ENCODE data around the gene POTEB3. TPM values are rescaled to one million over a fixed set of nuclear protein-coding genes. Genes with fewer than 3 reads are reported as not detected.
"Not testable (repeated sequence)": the region's sequence is repeated elsewhere in the genome, so short reads cannot be mapped to it uniquely, and the experiment has no call there.

POTEB3 gene
- total and polyA plus RNA-seq, 9 of the 15 experiments (the other 6 are each of a cell fraction or from before 2014, with no cell fraction given), result not detected

DNA sequence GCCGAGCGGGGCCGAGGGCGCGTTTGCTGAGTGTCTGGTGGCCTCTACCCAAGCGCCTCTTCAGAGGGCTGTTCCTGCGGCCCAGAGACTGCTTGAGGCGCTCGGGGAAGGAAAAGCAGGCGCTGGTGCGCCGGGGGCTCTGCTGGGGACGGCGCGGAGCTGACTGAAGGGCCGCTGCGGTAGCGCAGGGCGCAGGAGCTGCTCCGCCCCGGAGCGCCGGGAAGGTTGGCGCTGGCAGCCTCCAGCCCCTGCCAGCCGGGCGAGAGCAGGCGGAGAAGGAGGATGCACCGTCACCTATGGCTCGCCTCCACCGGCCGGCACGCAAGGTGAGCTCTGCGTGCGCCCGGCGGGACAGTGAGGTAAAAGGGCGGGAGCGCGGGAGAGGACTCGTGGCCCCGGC is 11.2 kb upstream of the POTEB3 start:
- DNase-seq (ENCODE audit: extremely low read depth in 1 of 4, low spot score in 3 of 4); H4K20me1 ChIP-seq (replicated peaks; ENCODE audit: control insufficient read depth, insufficient read depth, low read length); H3K9me3 ChIP-seq (replicated peaks; ENCODE audit: control insufficient read depth, insufficient read depth, low read depth, low read length); H3K4me3 ChIP-seq; intact Hi-C loops (cut with micrococcal nuclease); CTCF ChIA-PET (ENCODE audit: low intra/inter-chr PET ratio); H3K4me2 ChIP-seq (ENCODE audit: insufficient read depth, low read length); BruUV-seq (replicated peaks); FAIRE-seq; H3K27me3 ChIP-seq (ENCODE audit: control insufficient read depth in 2 of 2, insufficient read depth in 2 of 2, low read length in 2 of 2); H3K9ac ChIP-seq (ENCODE audit: insufficient read depth in 1 of 2, low read depth in 2 of 2, low read length in 2 of 2); H2AFZ ChIP-seq (ENCODE audit: low read depth, low read length); H3K9me1 ChIP-seq (ENCODE audit: control insufficient read depth, insufficient read depth, low read length); ATAC-seq; in situ Hi-C loops (cut with MboI); H3K79me2 ChIP-seq (ENCODE audit: control insufficient read depth, insufficient read depth, low read length); H3K36me3 ChIP-seq (ENCODE audit: control insufficient read depth, insufficient read depth, low read length); H3K4me1 ChIP-seq (replicated peaks in 1 of 2; ENCODE audit: control insufficient read depth in 2 of 2, insufficient read depth in 2 of 2, low read length in 2 of 2); H3K27ac ChIP-seq (ENCODE audit: extremely low read depth, low read depth, low read length); POLR2A ChIA-PET: not testable (repeated sequence)
- WGBS (ENCODE audit: insufficient coverage, low coverage, missing lambda C conversion rate), result no CpG with 5 or more reads among the region's 41 CpGs

GRCh38 chr15:21407366-21407765 is 32.9 kb downstream of the POTEB3 start:
- in situ Hi-C loops (cut with MboI); BruUV-seq (replicated peaks); H2AFZ ChIP-seq (ENCODE audit: low read depth, low read length); H3K4me2 ChIP-seq (ENCODE audit: insufficient read depth, low read length); H3K9ac ChIP-seq (ENCODE audit: insufficient read depth in 1 of 2, low read depth in 2 of 2, low read length in 2 of 2); CTCF ChIA-PET (ENCODE audit: low intra/inter-chr PET ratio); H4K20me1 ChIP-seq (replicated peaks; ENCODE audit: control insufficient read depth, insufficient read depth, low read length); intact Hi-C loops (cut with micrococcal nuclease); H3K9me3 ChIP-seq (replicated peaks; ENCODE audit: control insufficient read depth, insufficient read depth, low read depth, low read length); H3K79me2 ChIP-seq (ENCODE audit: control insufficient read depth, insufficient read depth, low read length); H3K36me3 ChIP-seq (ENCODE audit: control insufficient read depth, insufficient read depth, low read length); FAIRE-seq; POLR2A ChIA-PET; H3K4me1 ChIP-seq (replicated peaks in 1 of 2; ENCODE audit: control insufficient read depth in 2 of 2, insufficient read depth in 2 of 2, low read length in 2 of 2); H3K4me3 ChIP-seq; DNase-seq (ENCODE audit: extremely low read depth in 1 of 4, low spot score in 3 of 4); H3K9me1 ChIP-seq (ENCODE audit: control insufficient read depth, insufficient read depth, low read length); ATAC-seq; H3K27ac ChIP-seq (ENCODE audit: extremely low read depth, low read depth, low read length); H3K27me3 ChIP-seq (ENCODE audit: control insufficient read depth in 2 of 2, insufficient read depth in 2 of 2, low read length in 2 of 2): not testable (repeated sequence)
- 0% methylated on average over 1 of the region's 4 CpGs for WGBS (ENCODE audit: insufficient coverage, low coverage, missing lambda C conversion rate)

DNA sequence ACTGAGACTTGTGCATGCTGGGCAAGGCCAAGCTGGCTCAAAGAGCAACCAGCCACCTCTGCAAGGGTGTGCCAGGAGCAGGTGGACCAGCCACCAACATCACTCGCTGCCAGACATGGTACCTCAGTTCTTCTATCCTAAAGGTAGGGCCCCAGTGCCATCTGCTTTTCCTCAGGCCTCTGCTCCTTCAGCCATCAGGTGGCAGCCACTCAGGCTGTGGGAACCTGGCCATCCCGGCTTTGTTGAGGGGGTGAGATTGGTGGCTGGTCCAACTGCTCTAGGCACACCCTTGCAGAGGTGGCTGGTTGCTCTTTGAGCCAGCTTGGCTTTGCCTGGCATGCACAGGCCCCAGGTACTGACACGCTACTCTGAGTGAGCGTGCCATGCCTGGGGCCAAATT is 38.8 kb downstream of the POTEB3 start:
- H3K79me2 ChIP-seq (ENCODE audit: control insufficient read depth, insufficient read depth, low read length); H3K9ac ChIP-seq (ENCODE audit: insufficient read depth in 1 of 2, low read depth in 2 of 2, low read length in 2 of 2); H3K4me3 ChIP-seq; H3K9me3 ChIP-seq (replicated peaks; ENCODE audit: control insufficient read depth, insufficient read depth, low read depth, low read length); BruUV-seq (replicated peaks); CTCF ChIA-PET (ENCODE audit: low intra/inter-chr PET ratio); H3K4me2 ChIP-seq (ENCODE audit: insufficient read depth, low read length); H3K27ac ChIP-seq (ENCODE audit: extremely low read depth, low read depth, low read length); H2AFZ ChIP-seq (ENCODE audit: low read depth, low read length); in situ Hi-C loops (cut with MboI); H3K27me3 ChIP-seq (ENCODE audit: control insufficient read depth in 2 of 2, insufficient read depth in 2 of 2, low read length in 2 of 2); intact Hi-C loops (cut with micrococcal nuclease); POLR2A ChIA-PET; ATAC-seq; FAIRE-seq; H3K36me3 ChIP-seq (ENCODE audit: control insufficient read depth, insufficient read depth, low read length); DNase-seq (ENCODE audit: extremely low read depth in 1 of 4, low spot score in 3 of 4); H4K20me1 ChIP-seq (replicated peaks; ENCODE audit: control insufficient read depth, insufficient read depth, low read length); H3K4me1 ChIP-seq (replicated peaks in 1 of 2; ENCODE audit: control insufficient read depth in 2 of 2, insufficient read depth in 2 of 2, low read length in 2 of 2); H3K9me1 ChIP-seq (ENCODE audit: control insufficient read depth, insufficient read depth, low read length): not testable (repeated sequence)
- 0% methylated on average over 2 of the region's 4 CpGs for WGBS (ENCODE audit: insufficient coverage, low coverage, missing lambda C conversion rate)

GRCh38 chr15:21399111-21399510 is 41.2 kb downstream of the POTEB3 start:
- 0% methylated on average over 1 of the region's 4 CpGs for WGBS (ENCODE audit: insufficient coverage, low coverage, missing lambda C conversion rate)
- H3K9ac ChIP-seq (ENCODE audit: insufficient read depth in 1 of 2, low read depth in 2 of 2, low read length in 2 of 2); H3K79me2 ChIP-seq (ENCODE audit: control insufficient read depth, insufficient read depth, low read length); ATAC-seq; H3K9me1 ChIP-seq (ENCODE audit: control insufficient read depth, insufficient read depth, low read length); FAIRE-seq; DNase-seq (ENCODE audit: extremely low read depth in 1 of 4, low spot score in 3 of 4); H3K36me3 ChIP-seq (ENCODE audit: control insufficient read depth, insufficient read depth, low read length); intact Hi-C loops (cut with micrococcal nuclease); CTCF ChIA-PET (ENCODE audit: low intra/inter-chr PET ratio); H3K27me3 ChIP-seq (ENCODE audit: control insufficient read depth in 2 of 2, insufficient read depth in 2 of 2, low read length in 2 of 2); H3K9me3 ChIP-seq (replicated peaks; ENCODE audit: control insufficient read depth, insufficient read depth, low read depth, low read length); H3K4me3 ChIP-seq; in situ Hi-C loops (cut with MboI); POLR2A ChIA-PET; H3K4me2 ChIP-seq (ENCODE audit: insufficient read depth, low read length); H4K20me1 ChIP-seq (replicated peaks; ENCODE audit: control insufficient read depth, insufficient read depth, low read length); H3K4me1 ChIP-seq (replicated peaks in 1 of 2; ENCODE audit: control insufficient read depth in 2 of 2, insufficient read depth in 2 of 2, low read length in 2 of 2); BruUV-seq (replicated peaks); H2AFZ ChIP-seq (ENCODE audit: low read depth, low read length); H3K27ac ChIP-seq (ENCODE audit: extremely low read depth, low read depth, low read length): not testable (repeated sequence)

Data from K562 (cell line).